ENCODE measurements around the gene BTBD17. TPM values are rescaled to one million over a fixed set of nuclear protein-coding genes. Genes with fewer than 3 reads are reported as not detected.

BTBD17 gene
- total RNA-seq, 4 donors from 2014 or later, result not detected

DNA sequence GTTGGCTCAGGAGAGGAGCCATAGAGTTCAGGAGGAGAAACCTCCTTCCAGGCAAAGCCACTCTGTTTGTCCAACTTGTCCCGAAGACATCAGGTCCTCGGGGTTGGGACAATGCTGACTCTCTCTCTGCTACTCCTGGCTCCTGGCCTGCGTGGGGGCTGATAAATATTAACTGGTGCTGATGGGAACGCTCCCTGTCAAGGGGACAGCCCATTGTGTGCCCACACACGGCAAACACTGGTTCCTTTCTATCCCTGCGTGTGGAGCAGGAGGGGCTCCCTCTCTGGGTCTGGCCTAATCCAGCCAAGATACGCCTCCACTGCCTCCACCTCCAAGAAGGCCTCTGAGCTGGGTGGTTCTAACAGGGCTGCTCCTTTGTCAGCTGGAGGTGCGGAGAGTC is 31.2 kb downstream of the BTBD17 start:
- H3K27me3 ChIP-seq, result peaks cover 4 to 83% (median 7%) of the 10 kb centered on the region in 4 donors
- TF ChIP-seq POLR2A (IDR thresholded peaks at IDR 0.05), result no peak
- no peak for TF ChIP-seq CTCF (IDR thresholded peaks at IDR 0.05)
- 56% methylated on average over 5 of the region's 8 CpGs; no CpG with 5 or more reads in 1 of the 2 donors for WGBS, 2 donors
- intact Hi-C loops (cut with DNase I), result no loop called here
- no peak overlapping the region for H3K27ac ChIP-seq
- peaks cover 15 to 27% (median 17%) of the 10 kb centered on the region in 3 donors for H3K4me1 ChIP-seq
- DNase-seq, result no peak
- no peaks in the 10 kb centered on the region for H3K9me3 ChIP-seq
- H3K36me3 ChIP-seq, result no peaks in the 10 kb centered on the region
- no peak overlapping the region for H3K4me3 ChIP-seq

GRCh38 chr17:74329378-74329777 is 32.3 kb downstream of the BTBD17 start:
- Histone ChIP-seq H3K27ac (no peak overlapping the region), H3K27me3 (peaks cover 4 to 83% (median 7%) of the 10 kb centered on the region in 4 donors), H3K4me1 (peaks cover 15 to 32% (median 17%) of the 10 kb centered on the region in 3 donors), H3K36me3 (no peaks in the 10 kb centered on the region), H3K9me3 (no peaks in the 10 kb centered on the region), H3K4me3 (no peak overlapping the region)
- intact Hi-C loops (cut with DNase I), result no loop called here
- 54 to 63% methylated on average over 3 of the region's 3 CpGs for WGBS, 2 donors
- DNase-seq, result no peak
- no peak for TF ChIP-seq POLR2A (IDR thresholded peaks at IDR 0.05)
- TF ChIP-seq CTCF (IDR thresholded peaks at IDR 0.05), result no peak

DNA sequence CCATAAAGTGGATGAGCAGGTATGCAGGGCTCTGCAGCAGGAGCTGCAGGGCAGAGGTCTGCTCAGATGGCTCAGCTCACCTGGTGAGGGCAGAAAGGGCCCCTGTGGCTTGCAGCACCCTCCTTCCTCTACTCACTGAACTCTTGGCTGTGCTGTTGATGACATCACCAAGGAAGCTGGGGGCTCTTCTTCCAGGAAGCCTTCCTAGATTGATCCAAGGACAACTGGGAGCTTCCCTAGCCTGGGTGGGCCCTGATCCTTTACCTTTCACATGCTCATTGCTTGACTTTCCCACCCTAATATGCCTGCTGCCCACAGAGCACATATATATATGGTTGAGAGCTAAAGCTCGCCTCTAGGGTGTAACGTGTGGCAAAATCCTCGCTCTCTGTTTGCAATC is 33.2 kb downstream of the BTBD17 start:
- Histone ChIP-seq H3K27ac (no peak overlapping the region), H3K9me3 (no peaks in the 10 kb centered on the region), H3K36me3 (no peaks in the 10 kb centered on the region), H3K4me3 (no peak overlapping the region), H3K27me3 (peaks cover 4 to 83% (median 7%) of the 10 kb centered on the region in 4 donors), H3K4me1 (peaks cover 15 to 32% (median 17%) of the 10 kb centered on the region in 3 donors)
- DNase-seq, result no peak
- 100% methylated on average over 1 to 2 of the region's 3 CpGs for WGBS, 2 donors
- no peak for TF ChIP-seq POLR2A (IDR thresholded peaks at IDR 0.05)
- TF ChIP-seq CTCF (IDR thresholded peaks at IDR 0.05), result no peak
- intact Hi-C loops (cut with DNase I), result no loop called here

DNA sequence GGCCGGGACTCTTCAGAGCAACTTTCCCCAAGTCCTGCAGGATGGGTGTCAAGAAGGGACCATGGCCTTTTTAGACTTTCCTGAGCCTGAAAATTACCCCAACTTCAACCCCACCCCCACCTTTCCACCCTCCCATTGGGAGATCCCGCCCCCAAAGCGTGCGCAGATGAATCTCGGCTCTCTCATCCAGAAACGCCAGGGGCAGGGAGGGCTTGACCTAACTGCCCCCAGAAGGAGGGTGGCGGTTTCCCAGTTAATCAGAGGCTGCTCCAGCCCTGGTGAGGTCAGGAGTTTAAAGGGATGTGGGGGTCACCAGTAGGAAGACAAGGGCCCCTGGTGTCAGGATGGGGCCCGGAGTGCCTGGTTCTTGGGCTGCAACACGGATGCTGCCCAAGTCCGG is 35.2 kb downstream of the BTBD17 start:
- H3K4me3 ChIP-seq, result peak overlapping the region; percentile 9 to 64 (median 30)
- intact Hi-C loops (cut with DNase I), result no loop called here
- H3K4me1 ChIP-seq, result peaks cover 14 to 23% (median 15%) of the 10 kb centered on the region in 3 donors
- DNase-seq, result no peak
- H3K27ac ChIP-seq, result no peak overlapping the region
- 29 to 60% methylated on average over 4 of the region's 10 CpGs for WGBS, 2 donors
- peaks cover 4 to 77% (median 7%) of the 10 kb centered on the region in 4 donors for H3K27me3 ChIP-seq
- H3K9me3 ChIP-seq, result no peaks in the 10 kb centered on the region
- H3K36me3 ChIP-seq, result no peaks in the 10 kb centered on the region
- TF ChIP-seq POLR2A (IDR thresholded peaks at IDR 0.05), result no peak
- TF ChIP-seq CTCF (IDR thresholded peaks at IDR 0.05), result no peak

DNA sequence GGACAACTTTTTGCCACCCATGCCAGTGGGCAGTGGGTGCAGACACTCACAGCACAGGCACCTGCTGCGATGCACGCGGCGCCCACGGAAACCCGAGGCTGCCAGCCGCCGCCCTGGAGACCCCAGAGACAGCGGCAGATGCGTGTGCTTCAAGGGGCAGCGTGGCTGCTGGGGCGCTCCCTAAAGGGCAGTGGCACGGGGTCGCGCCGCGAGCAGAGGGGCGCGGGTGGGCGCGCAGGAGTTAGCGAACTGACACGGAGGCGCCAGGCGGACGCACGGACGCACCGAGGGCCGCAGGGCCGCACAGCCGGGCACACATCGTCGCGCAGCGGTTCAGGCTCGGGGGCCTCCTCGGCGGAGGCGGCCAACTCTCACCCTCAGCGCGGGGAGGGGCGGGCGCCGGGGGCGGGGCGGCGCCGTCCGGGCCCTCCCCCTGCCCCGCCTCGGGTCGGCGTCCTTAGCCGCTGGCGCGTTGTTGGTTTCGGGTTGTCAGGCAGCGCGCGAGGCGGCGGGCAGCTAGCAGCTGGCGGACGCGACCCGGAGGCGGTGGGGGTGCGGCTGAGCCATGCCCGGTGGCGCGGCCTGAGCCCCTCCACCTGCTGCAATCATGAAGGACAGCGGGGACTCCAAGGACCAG is 35.8 kb downstream of the BTBD17 start, which contains the start of gene KIF19:
KIF19 (plus strand) TSS at position 484 of the 637 bp plus-strand sequence; CDS start at position 608, 124 bp downstream.
- Histone ChIP-seq H3K27ac (no peak within 1 kb of the TSS), H3K27me3 (peaks cover 4 to 76% (median 7%) of the 10 kb centered on the region in 4 donors), H3K9me3 (no peaks in the 10 kb centered on the region), H3K4me1 (peaks cover 14 to 23% (median 15%) of the 10 kb centered on the region in 3 donors), H3K4me3 (peak within 1 kb of the TSS; percentile 9 to 64 (median 30)), H3K36me3 (no peaks in the 10 kb centered on the region)
- WGBS, 2 donors, result 21% methylated on average over 7 of the region's 73 CpGs; no CpG with 5 or more reads in 1 of the 2 donors
- intact Hi-C loops (cut with DNase I), result no loop called here
- no peak for DNase-seq
- TF ChIP-seq CTCF (IDR thresholded peaks at IDR 0.05) (no peak), POLR2A (IDR thresholded peaks at IDR 0.05) (no peak)

Data from esophagus squamous epithelium (tissue), 5 donors.